GM18951 (cell line): ENCODE measurements around the gene TNNI3K.

ENCODE experiments used
- POLR2A ChIP-seq: IDR thresholded peaks from 4 replicates; pipeline ENCODE4 v1.6.1; 2011; ENCODE audit warnings: mild to moderate bottlenecking; ENCODE audit not compliant: insufficient read length, insufficient read depth; ENCODE audit errors: extremely low read depth
- in situ Hi-C: fragments of 300-500 bp; cut with MboI; formaldehyde crosslinking; loops from one replicate; pipeline ENCODE4 v1.12.0; 2022; ENCODE audit warnings: low sequenced_read_pairs, mixed read lengths, inconsistent platforms; ENCODE audit not compliant: unreplicated experiment

The TNNI3K gene, protein sequence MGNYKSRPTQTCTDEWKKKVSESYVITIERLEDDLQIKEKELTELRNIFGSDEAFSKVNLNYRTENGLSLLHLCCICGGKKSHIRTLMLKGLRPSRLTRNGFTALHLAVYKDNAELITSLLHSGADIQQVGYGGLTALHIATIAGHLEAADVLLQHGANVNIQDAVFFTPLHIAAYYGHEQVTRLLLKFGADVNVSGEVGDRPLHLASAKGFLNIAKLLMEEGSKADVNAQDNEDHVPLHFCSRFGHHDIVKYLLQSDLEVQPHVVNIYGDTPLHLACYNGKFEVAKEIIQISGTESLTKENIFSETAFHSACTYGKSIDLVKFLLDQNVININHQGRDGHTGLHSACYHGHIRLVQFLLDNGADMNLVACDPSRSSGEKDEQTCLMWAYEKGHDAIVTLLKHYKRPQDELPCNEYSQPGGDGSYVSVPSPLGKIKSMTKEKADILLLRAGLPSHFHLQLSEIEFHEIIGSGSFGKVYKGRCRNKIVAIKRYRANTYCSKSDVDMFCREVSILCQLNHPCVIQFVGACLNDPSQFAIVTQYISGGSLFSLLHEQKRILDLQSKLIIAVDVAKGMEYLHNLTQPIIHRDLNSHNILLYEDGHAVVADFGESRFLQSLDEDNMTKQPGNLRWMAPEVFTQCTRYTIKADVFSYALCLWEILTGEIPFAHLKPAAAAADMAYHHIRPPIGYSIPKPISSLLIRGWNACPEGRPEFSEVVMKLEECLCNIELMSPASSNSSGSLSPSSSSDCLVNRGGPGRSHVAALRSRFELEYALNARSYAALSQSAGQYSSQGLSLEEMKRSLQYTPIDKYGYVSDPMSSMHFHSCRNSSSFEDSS

GRCh38 chr1:74235153-74235552 is at the start of gene TNNI3K:
Gene TNNI3K (plus strand): TSS chr1:74235387. CDS start chr1:74235452, 65 bp downstream.
- in situ Hi-C loops: no loop called here
- no peak for TF ChIP-seq POLR2A

DNA sequence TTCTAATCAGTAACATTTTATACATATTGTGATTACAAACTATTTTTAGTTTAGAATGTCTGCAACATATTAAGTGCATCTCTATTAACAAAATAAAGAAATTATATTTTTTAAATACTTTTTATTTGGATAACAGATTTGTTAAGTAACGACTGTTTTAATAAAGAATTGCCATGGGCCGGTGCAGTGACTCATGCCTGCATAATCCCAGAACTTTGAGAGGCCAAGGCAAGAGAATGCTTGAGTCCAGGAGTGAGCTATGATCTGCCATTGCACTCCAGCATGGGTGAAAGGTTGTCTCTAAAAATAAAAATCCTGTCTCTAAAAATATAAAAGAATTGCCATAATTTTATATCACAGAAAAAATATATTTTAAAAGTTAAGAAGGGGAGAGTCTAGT is 41.3 kb upstream of the TNNI3K start:
- no peak for TF ChIP-seq POLR2A
- in situ Hi-C loops: no loop called here

DNA sequence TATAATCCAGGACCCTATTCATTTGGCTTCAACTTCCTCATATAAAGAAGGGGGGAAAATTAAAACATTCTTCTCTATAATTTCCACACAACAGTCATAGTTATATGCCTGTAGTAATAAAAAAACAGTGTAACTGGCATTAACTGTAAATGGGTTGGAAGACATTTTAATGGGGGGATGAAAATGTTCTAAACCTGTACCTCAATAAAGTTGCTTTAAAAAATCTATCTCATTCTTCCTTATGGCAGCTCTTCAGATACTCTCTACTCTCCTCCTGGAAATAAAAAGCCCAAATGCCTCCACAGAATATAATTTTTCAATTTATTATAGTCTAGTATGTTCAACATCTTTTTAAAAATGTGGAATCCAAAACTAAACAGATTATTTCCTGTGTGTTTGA is 39.8 kb upstream of the TNNI3K start:
- no peak for TF ChIP-seq POLR2A
- in situ Hi-C loops: no loop called here

GRCh38 chr1:74197255-74197654 is 37.9 kb upstream of the TNNI3K start:
- in situ Hi-C loops: no loop called here

GRCh38 chr1:74197657-74198552 is 37.3 kb upstream of the TNNI3K start, which contains the start of the genes FPGT and LRRIQ3:
Gene FPGT (plus strand): TSS chr1:74198242. CDS start chr1:74198279, 37 bp downstream.
Gene LRRIQ3 (minus strand): TSS chr1:74198176. CDS start chr1:74183684, 14,492 bp downstream.
- TF ChIP-seq POLR2A: peak; percentile 78
- in situ Hi-C loops: no loop called here

More at GRCh38 chr1:74197255-74197654, 37.9 kb upstream of the TNNI3K start:
- no peak for TF ChIP-seq POLR2A

DNA sequence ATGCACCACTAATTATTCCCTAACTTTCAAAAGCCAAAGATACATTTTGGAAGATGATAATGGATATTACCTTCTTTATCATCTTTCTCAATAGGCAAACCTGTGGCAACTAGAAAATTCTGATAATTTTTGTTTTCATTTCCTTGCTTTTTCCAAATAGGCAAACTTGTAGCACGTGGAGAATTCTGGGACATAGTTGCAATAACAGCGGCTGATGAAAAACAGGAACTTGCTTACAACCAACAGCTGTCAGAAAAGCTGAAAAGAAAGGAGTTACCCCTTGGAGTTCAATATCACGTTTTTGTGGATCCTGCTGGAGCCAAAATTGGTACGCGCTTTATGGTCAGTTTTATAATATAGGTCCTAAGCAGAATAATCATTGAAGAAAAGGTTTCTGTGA is 35.7 kb upstream of the TNNI3K start:
- in situ Hi-C loops: no loop called here
- TF ChIP-seq POLR2A: no peak

DNA sequence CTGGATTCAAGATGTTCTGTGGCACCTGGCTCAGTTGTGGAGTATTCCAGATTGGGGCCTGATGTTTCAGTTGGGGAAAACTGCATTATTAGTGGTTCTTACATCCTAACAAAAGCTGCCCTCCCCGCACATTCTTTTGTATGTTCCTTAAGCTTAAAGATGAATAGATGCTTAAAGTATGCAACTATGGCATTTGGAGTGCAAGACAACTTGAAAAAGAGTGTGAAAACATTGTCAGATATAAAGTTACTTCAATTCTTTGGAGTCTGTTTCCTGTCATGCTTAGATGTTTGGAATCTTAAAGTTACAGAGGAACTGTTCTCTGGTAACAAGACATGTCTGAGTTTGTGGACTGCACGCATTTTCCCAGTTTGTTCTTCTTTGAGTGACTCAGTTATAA is 29.9 kb upstream of the TNNI3K start:
- in situ Hi-C loops: no loop called here
- no peak for TF ChIP-seq POLR2A

GRCh38 chr1:74215229-74215628 is 20.0 kb upstream of the TNNI3K start:
- in situ Hi-C loops: no loop called here

GRCh38 chr1:74222701-74223100 is 12.5 kb upstream of the TNNI3K start:
- in situ Hi-C loops: no loop called here
- no peak for TF ChIP-seq POLR2A

More at GRCh38 chr1:74215229-74215628, 20.0 kb upstream of the TNNI3K start:
- TF ChIP-seq POLR2A: no peak

DNA sequence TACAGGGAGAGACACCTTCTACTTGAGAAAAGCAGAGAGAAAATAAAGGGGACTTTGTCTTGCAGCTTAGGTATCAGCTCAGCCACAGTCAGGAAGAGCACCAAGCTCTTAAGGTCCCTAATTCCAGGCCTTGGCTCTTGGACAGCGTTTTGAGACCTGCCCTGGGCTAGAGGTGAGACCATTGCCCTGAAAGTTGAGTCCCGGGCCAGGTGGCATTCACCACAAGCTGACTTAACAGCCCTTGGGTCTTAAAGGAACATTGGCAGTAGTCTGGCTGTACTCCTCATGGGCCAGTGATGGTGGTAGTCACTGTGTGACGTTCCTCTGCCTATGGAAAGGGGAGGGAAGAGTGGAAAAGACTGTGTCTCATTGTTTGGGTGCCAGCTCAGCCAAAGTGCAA is 11.7 kb upstream of the TNNI3K start:
- no peak for TF ChIP-seq POLR2A
- in situ Hi-C loops: no loop called here

- in situ Hi-C loops: no loop called here
- TF ChIP-seq POLR2A: no peak
Observed at GRCh38 chr1:74236440-74236839, 1.3 kb downstream of the TNNI3K start.

GRCh38 chr1:74237035-74237434 is 1.8 kb downstream of the TNNI3K start:
- no peak for TF ChIP-seq POLR2A
- in situ Hi-C loops: no loop called here
